ENCODE data around the gene ADGRF1.

GRCh38 chr6:47005486-47005885 lies 36.6 kb downstream of the ADGRF1 start:
- TF ChIP-seq POLR2A (IDR thresholded peaks at IDR 0.05) (no peak), POLR2AphosphoS5 (IDR thresholded peaks at IDR 0.05) (no peak)
- TF ChIP-seq, protein P1, sequence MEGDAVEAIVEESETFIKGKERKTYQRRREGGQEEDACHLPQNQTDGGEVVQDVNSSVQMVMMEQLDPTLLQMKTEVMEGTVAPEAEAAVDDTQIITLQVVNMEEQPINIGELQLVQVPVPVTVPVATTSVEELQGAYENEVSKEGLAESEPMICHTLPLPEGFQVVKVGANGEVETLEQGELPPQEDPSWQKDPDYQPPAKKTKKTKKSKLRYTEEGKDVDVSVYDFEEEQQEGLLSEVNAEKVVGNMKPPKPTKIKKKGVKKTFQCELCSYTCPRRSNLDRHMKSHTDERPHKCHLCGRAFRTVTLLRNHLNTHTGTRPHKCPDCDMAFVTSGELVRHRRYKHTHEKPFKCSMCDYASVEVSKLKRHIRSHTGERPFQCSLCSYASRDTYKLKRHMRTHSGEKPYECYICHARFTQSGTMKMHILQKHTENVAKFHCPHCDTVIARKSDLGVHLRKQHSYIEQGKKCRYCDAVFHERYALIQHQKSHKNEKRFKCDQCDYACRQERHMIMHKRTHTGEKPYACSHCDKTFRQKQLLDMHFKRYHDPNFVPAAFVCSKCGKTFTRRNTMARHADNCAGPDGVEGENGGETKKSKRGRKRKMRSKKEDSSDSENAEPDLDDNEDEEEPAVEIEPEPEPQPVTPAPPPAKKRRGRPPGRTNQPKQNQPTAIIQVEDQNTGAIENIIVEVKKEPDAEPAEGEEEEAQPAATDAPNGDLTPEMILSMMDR (IDR thresholded peaks at IDR 0.05), result no peak

Data from prostate gland (tissue), 2 donors.